Breast epithelium (tissue), 3 donors: ENCODE data around the gene ARHGEF19.

Experiments
- POLR2AphosphoS5 ChIP-seq, 3 donors: sonication (generic); formaldehyde crosslinking; IDR thresholded peaks; one replicate each; pipeline ENCODE4 v1.6.1; 2017; ENCODE audit warnings: antibody characterized with exemption in 3 of 3
- TF ChIP-seq, protein P1 (sequence below), 3 donors: fragments of 450-650 bp; IDR thresholded peaks; one replicate each; pipeline ENCODE4 v1.5.1; 2016 to 2017; ENCODE audit warnings: antibody characterized with exemption in 3 of 3, mild to moderate bottlenecking in 3 of 3, moderate library complexity in 3 of 3

DNA sequence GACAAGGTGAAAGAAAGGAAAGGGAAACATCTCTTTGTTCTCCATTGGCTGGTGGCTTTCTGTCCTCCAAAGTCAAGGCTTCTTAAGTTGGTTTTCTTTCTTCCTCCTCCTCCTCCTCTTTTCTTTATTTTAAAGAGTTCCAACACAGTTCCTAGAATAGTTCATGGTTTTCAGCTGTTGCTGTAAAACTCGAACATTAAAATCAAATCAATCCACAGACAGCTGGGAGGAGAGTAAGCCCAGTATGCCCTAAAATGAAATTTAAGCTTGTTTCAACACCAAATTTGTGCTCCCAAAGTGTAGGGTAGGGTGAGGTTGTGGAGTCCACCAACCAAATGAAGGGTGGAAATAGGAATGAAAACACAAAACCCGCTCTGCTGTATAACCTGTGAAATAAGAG is 35.0 kb upstream of the ARHGEF19 start:
- TF ChIP-seq, protein P1, sequence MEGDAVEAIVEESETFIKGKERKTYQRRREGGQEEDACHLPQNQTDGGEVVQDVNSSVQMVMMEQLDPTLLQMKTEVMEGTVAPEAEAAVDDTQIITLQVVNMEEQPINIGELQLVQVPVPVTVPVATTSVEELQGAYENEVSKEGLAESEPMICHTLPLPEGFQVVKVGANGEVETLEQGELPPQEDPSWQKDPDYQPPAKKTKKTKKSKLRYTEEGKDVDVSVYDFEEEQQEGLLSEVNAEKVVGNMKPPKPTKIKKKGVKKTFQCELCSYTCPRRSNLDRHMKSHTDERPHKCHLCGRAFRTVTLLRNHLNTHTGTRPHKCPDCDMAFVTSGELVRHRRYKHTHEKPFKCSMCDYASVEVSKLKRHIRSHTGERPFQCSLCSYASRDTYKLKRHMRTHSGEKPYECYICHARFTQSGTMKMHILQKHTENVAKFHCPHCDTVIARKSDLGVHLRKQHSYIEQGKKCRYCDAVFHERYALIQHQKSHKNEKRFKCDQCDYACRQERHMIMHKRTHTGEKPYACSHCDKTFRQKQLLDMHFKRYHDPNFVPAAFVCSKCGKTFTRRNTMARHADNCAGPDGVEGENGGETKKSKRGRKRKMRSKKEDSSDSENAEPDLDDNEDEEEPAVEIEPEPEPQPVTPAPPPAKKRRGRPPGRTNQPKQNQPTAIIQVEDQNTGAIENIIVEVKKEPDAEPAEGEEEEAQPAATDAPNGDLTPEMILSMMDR (IDR thresholded peaks at IDR 0.05), result no peak
- TF ChIP-seq POLR2AphosphoS5 (IDR thresholded peaks at IDR 0.05), result no peak
